Activated CD8-positive, alpha-beta T cell treated with anti-CD3 and anti-CD28 coated beads, Interleukin-2, amount 10 ng/mL, durations not matched to agents 7 days and 5 days (primary cell): ENCODE data around the gene RNF31. TPM values are rescaled to one million over a fixed set of nuclear protein-coding genes. Genes with fewer than 3 reads are reported as not detected.
A peak's percentile ranks its signal among the peaks of the same experiment; 100 is the strongest.

Experiments used
- ATAC-seq: fragments of 150-1000 bp; cut with Tn5 transposase; one replicate; pipeline ENCODE4 v1.10.0; 2021; ENCODE audit warnings: moderate library complexity
- CTCF ChIA-PET: fragments of 350-600 bp; sonication (Branson Sonifier 250); formaldehyde crosslinking; loops from one replicate; lab custom pipeline; 2021; ENCODE audit warnings: antibody characterized with exemption; lab: Charles Lee
- POLR2A ChIA-PET: fragments of 350-600 bp; sonication (Branson Sonifier 250); formaldehyde crosslinking; loops from one replicate; lab custom pipeline; 2021; ENCODE audit warnings: antibody characterized with exemption; lab: Charles Lee
- DNase-seq: peaks from one replicate; pipeline ENCODE4 v3.0.0-alpha.2; 2020
- H3K27ac Mint-ChIP-seq: one replicate; pipeline ENCODE4 v1.8.0; 2021; ENCODE audit warnings: mild to moderate bottlenecking, mixed read lengths
- H3K27me3 Mint-ChIP-seq: one replicate; pipeline ENCODE4 v1.8.0; 2021; ENCODE audit warnings: low read depth, mixed read lengths
- H3K36me3 Mint-ChIP-seq: one replicate; pipeline ENCODE4 v1.8.0; 2021; ENCODE audit warnings: low read depth, mixed read lengths
- H3K4me1 Mint-ChIP-seq: one replicate; pipeline ENCODE4 v1.8.0; 2021; ENCODE audit warnings: low read depth, mixed read lengths
- H3K4me3 Mint-ChIP-seq: one replicate; pipeline ENCODE4 v1.8.0; 2021; ENCODE audit warnings: mild to moderate bottlenecking, mixed read lengths
- H3K9me3 Mint-ChIP-seq: one replicate; pipeline ENCODE4 v1.8.0; 2022; ENCODE audit warnings: mixed read lengths; ENCODE audit not compliant: insufficient read depth
- microRNA-seq: library from miRNA; unstranded; fragments of <30 nt; microRNA quantifications from one replicate; pipeline ENCODE4 v1.2.0, GENCODE V29; 2022
- total RNA-seq, 2 experiments: library from RNA; stranded (reverse); gene quantifications; one replicate each; pipeline ENCODE4 v1.2.3, GENCODE V29; 2021

Gene RNF31
- total RNA-seq, 2 experiments from 2014 or later = 123 to 142 TPM

- Mint-ChIP-seq H3K4me3 (no peak overlapping the region), H3K27ac (no peak overlapping the region)
Observed at GRCh38 chr14:24204163-24205146, 57.2 kb downstream of the RNF31 start.

GRCh38 chr14:24206260-24207103, 59.2 kb downstream of the RNF31 start:
- peak overlapping the region; percentile 46 for H3K27ac Mint-ChIP-seq
- H3K36me3 Mint-ChIP-seq = peaks cover 86% of the 10 kb centered on the region
- ChIA-PET CTCF (interaction anchor here (1.0 to 1.2 kb wide), 2 partner anchors 45 to 101 kb away, joined by 3 to 4 read pairs; partner anchors contain the start of genes CIDEB and IRF9), POLR2A (interaction anchor here (0.9 to 4.1 kb wide), 4 partner anchors 11 to 92 kb away, joined by 3 to 23 read pairs (median 4); partner anchors contain the start of genes DCAF11, IRF9 and TM9SF1)
- no peak overlapping the region for H3K4me3 Mint-ChIP-seq
- no peaks in the 10 kb centered on the region for H3K27me3 Mint-ChIP-seq
- ATAC-seq (no peak), DNase-seq (no peak)
- peaks cover 7% of the 10 kb centered on the region for H3K9me3 Mint-ChIP-seq
- H3K4me1 Mint-ChIP-seq = peaks cover 17% of the 10 kb centered on the region

More at GRCh38 chr14:24204163-24205146, 57.2 kb downstream of the RNF31 start:
- ChIA-PET POLR2A (interaction anchor here (0.6 to 4.1 kb wide), 4 partner anchors 9 to 37 kb away, joined by 3 to 23 read pairs (median 4); partner anchors contain the start of genes CHMP4A and TM9SF1), CTCF (interaction anchor here (1.7 kb wide), 1 partner anchor 92 kb away, joined by 3 read pairs; no protein-coding TSS in a partner anchor)
- peaks cover 7% of the 10 kb centered on the region for H3K9me3 Mint-ChIP-seq
- DNase-seq = no peak
- peaks cover 11% of the 10 kb centered on the region for H3K4me1 Mint-ChIP-seq
- no peak for ATAC-seq
- H3K36me3 Mint-ChIP-seq = peaks cover 79% of the 10 kb centered on the region
- H3K27me3 Mint-ChIP-seq = no peaks in the 10 kb centered on the region

- Mint-ChIP-seq H3K27me3 (no peaks in the 10 kb centered on the region), H3K4me3 (no peak overlapping the region), H3K9me3 (peaks cover 7% of the 10 kb centered on the region), H3K27ac (peak overlapping the region; percentile 46), H3K36me3 (peaks cover 83% of the 10 kb centered on the region), H3K4me1 (peaks cover 21% of the 10 kb centered on the region)
- POLR2A ChIA-PET = interaction anchor here (1.0 to 4.1 kb wide), 3 partner anchors 8 to 93 kb away, joined by 3 to 23 read pairs (median 3); partner anchors contain the start of genes DCAF11 and TM9SF1
- DNase-seq (no peak), ATAC-seq (no peak)
- CTCF ChIA-PET = interaction anchor here (1.0 kb wide), 1 partner anchor 101 kb away, joined by 3 read pairs; the partner anchor contains the start of gene CIDEB
Observed at GRCh38 chr14:24207104-24207551, 59.8 kb downstream of the RNF31 start.

- ATAC-seq (no peak), DNase-seq (no peak)
- Mint-ChIP-seq H3K4me1 (peaks cover 25% of the 10 kb centered on the region), H3K27ac (no peak overlapping the region), H3K9me3 (peaks cover 5% of the 10 kb centered on the region), H3K36me3 (peaks cover 78% of the 10 kb centered on the region), H3K4me3 (no peak overlapping the region), H3K27me3 (no peaks in the 10 kb centered on the region)
- CTCF ChIA-PET = no interaction called here
- POLR2A ChIA-PET = interaction anchor here (1.0 to 4.1 kb wide), 3 partner anchors 8 to 94 kb away, joined by 3 to 23 read pairs (median 3); partner anchors contain the start of genes DCAF11 and TM9SF1
Observed at GRCh38 chr14:24207625-24208024, 60.3 kb downstream of the RNF31 start.

Small RNA genes within 50 kb of the gene (microRNA-seq; reads per million reads assigned to microRNA genes)
- gene MIR7703 = not detected

Other genes starting within 250 kb of the RNF31 start
- 10 to 100 TPM; 18.3 to 19.4 TPM for gene DHRS4, start 193.7 kb upstream of the RNF31 start, total RNA-seq
- 10 to 100 TPM; 17.7 to 19.1 TPM for gene DHRS4L2, start 158.6 kb upstream of the RNF31 start, total RNA-seq
- under 1 TPM; 0.86 to 0.95 TPM for gene CARMIL3, start 95.5 kb upstream of the RNF31 start, total RNA-seq
- under 1 TPM in 1 of 2 experiments, not detected in 1; 0.10 TPM for gene CPNE6, start 75.9 kb upstream of the RNF31 start, total RNA-seq
- 10 to 100 TPM; 49.6 to 54.9 TPM for gene PCK2, start 53.2 kb upstream of the RNF31 start, total RNA-seq
- gene DCAF11, start 32.7 kb upstream of the RNF31 start, total RNA-seq = 100 to 1,000 TPM; 101 to 107 TPM
- 1 to 10 TPM; 2.8 to 3.4 TPM for gene NRL, start 32.5 kb upstream of the RNF31 start, total RNA-seq
- gene FITM1, start 16.8 kb upstream of the RNF31 start, total RNA-seq = 1 to 10 TPM; 1.4 to 2.1 TPM
- gene PSME1, start 11.3 kb upstream of the RNF31 start, total RNA-seq = 100 to 1,000 TPM; 516 to 530 TPM
- gene EMC9, start 5.9 kb upstream of the RNF31 start, total RNA-seq = 10 to 100 TPM; 49.9 to 53.2 TPM
- gene PSME2, start 888 bp upstream of the RNF31 start, total RNA-seq = 100 to 1,000 TPM; 635 to 636 TPM
- gene IRF9, start 13.8 kb downstream of the RNF31 start, total RNA-seq = 100 to 1,000 TPM; 221 to 242 TPM
- gene REC8, start 24.6 kb downstream of the RNF31 start, total RNA-seq = 10 to 100 TPM; 54.5 to 58.6 TPM
- gene IPO4, start 41.3 kb downstream of the RNF31 start, total RNA-seq = 10 to 100 TPM; 56.3 to 60.1 TPM
- 10 to 100 TPM; 29.3 to 32.8 TPM for gene TM9SF1, start 47.9 kb downstream of the RNF31 start, total RNA-seq
- not detected for gene TSSK4, start 58.2 kb downstream of the RNF31 start, total RNA-seq
- 10 to 100 TPM; 83.2 to 93.4 TPM for gene CHMP4A, start 66.0 kb downstream of the RNF31 start, total RNA-seq
- gene MDP1, start 68.6 kb downstream of the RNF31 start, total RNA-seq = 10 to 100 TPM; 16.9 to 18.2 TPM
- 100 to 1,000 TPM; 214 to 222 TPM for gene NEDD8, start 84.9 kb downstream of the RNF31 start, total RNA-seq
- gene GMPR2, start 85.4 kb downstream of the RNF31 start, total RNA-seq = 10 to 100 TPM; 67.2 to 68.4 TPM
- gene TINF2, start 95.1 kb downstream of the RNF31 start, total RNA-seq = 100 to 1,000 TPM; 128 to 131 TPM
- gene TGM1, start 115.7 kb downstream of the RNF31 start, total RNA-seq = 1 to 10 TPM; 2.7 to 3.1 TPM
- 10 to 100 TPM; 47.7 to 51.8 TPM for gene RABGGTA, start 124.1 kb downstream of the RNF31 start, total RNA-seq
- 10 to 100 TPM; 28.6 to 33.9 TPM for gene DHRS1, start 152.3 kb downstream of the RNF31 start, total RNA-seq
- gene NOP9, start 152.4 kb downstream of the RNF31 start, total RNA-seq = 10 to 100 TPM; 35.2 to 36.7 TPM
- 10 to 100 TPM; 47.2 to 48.2 TPM for gene CIDEB, start 160.5 kb downstream of the RNF31 start, total RNA-seq
- 10 to 100 TPM; 17.8 to 18.7 TPM for gene LTB4R2, start 162.6 kb downstream of the RNF31 start, total RNA-seq
- 10 to 100 TPM; 26.9 to 28.0 TPM for gene LTB4R, start 164.0 kb downstream of the RNF31 start, total RNA-seq
- gene ADCY4, start 187.6 kb downstream of the RNF31 start, total RNA-seq = 1 to 10 TPM; 3.4 to 4.7 TPM
- 10 to 100 TPM; 26.9 to 28.6 TPM for gene RIPK3, start 192.5 kb downstream of the RNF31 start, total RNA-seq
- gene NFATC4, start 220.7 kb downstream of the RNF31 start, total RNA-seq = not detected